H9 (cell line): ENCODE results near the gene RNF111. TPM values are rescaled to one million over a fixed set of nuclear protein-coding genes. Genes with fewer than 3 reads are reported as not detected.

Experiments
- DNase-seq: peaks from one replicate; pipeline ENCODE4 v3.0.0-alpha.2; 2017
- H2AFZ ChIP-seq: one replicate; pipeline ENCODE4 v1.6.1; 2013; ENCODE audit warnings: mild to moderate bottlenecking, low read length, control low read depth, moderate library complexity
- H2AK5ac ChIP-seq: 2 replicates; pipeline ENCODE4 v1.6.1; 2013; ENCODE audit warnings: low read length, control low read depth, mixed read lengths; ENCODE audit not compliant: insufficient read length
- H2BK120ac ChIP-seq: one replicate; pipeline ENCODE4 v1.6.1; 2013; ENCODE audit warnings: low read depth, mild to moderate bottlenecking, low read length, control low read depth, inconsistent platforms; ENCODE audit not compliant: poor library complexity, severe bottlenecking
- H2BK12ac ChIP-seq: 2 replicates; pipeline ENCODE4 v1.6.1; 2013; ENCODE audit warnings: low read length, control low read depth, mixed read lengths, low read depth; ENCODE audit not compliant: insufficient read length
- H2BK15ac ChIP-seq: 2 replicates; pipeline ENCODE4 v1.6.1; 2013; ENCODE audit warnings: low read depth, low read length, control low read depth
- H2BK20ac ChIP-seq: one replicate; pipeline ENCODE4 v1.6.1; 2013; ENCODE audit warnings: low read depth, mild to moderate bottlenecking, low read length, control low read depth, inconsistent platforms; ENCODE audit not compliant: poor library complexity, severe bottlenecking
- H2BK5ac ChIP-seq: 2 replicates; pipeline ENCODE4 v1.6.1; 2013; ENCODE audit warnings: low read length, control low read depth, mixed read lengths; ENCODE audit not compliant: insufficient read length
- H3K14ac ChIP-seq: 2 replicates; pipeline ENCODE4 v1.6.1; 2013; ENCODE audit warnings: low read length, control low read depth; ENCODE audit not compliant: insufficient read depth
- H3K18ac ChIP-seq: 2 replicates; pipeline ENCODE4 v1.6.1; 2013; ENCODE audit warnings: low read depth, mild to moderate bottlenecking, mixed read lengths, low read length, control low read depth; ENCODE audit not compliant: insufficient read length
- H3K23ac ChIP-seq: 2 replicates; pipeline ENCODE4 v1.6.1; 2013; ENCODE audit warnings: low read length, control low read depth, mixed read lengths, low read depth; ENCODE audit not compliant: insufficient read length
- H3K23me2 ChIP-seq: 2 replicates; pipeline ENCODE4 v1.6.1; 2013; ENCODE audit warnings: low read depth, mild to moderate bottlenecking, mixed read lengths, low read length, control low read depth; ENCODE audit not compliant: insufficient read length, poor library complexity, severe bottlenecking
- H3K27ac ChIP-seq: 2 replicates; pipeline ENCODE4 v1.5.1; 2013; ENCODE audit warnings: low read length, control low read depth, mixed read lengths, low read depth; ENCODE audit not compliant: insufficient read length
- H3K27me3 ChIP-seq: 2 replicates; pipeline ENCODE4 v1.6.1; 2013; ENCODE audit warnings: low read length, control low read depth, inconsistent platforms; ENCODE audit not compliant: insufficient read depth
- H3K4ac ChIP-seq: 2 replicates; pipeline ENCODE4 v1.6.1; 2013; ENCODE audit warnings: low read depth, mild to moderate bottlenecking, control low read depth, inconsistent platforms, low read length, moderate library complexity
- H3K4me1 ChIP-seq: 2 replicates; pipeline ENCODE4 v1.6.1; 2013; ENCODE audit warnings: low read length, control low read depth, inconsistent platforms; ENCODE audit not compliant: insufficient read depth
- H3K4me2 ChIP-seq: 2 replicates; pipeline ENCODE4 v1.6.1; 2013; ENCODE audit warnings: low read length, control low read depth, mixed read lengths; ENCODE audit not compliant: insufficient read length, insufficient read depth
- H3K56ac ChIP-seq: 2 replicates; pipeline ENCODE4 v1.6.1; 2013; ENCODE audit warnings: low read depth, mild to moderate bottlenecking, mixed read lengths, low read length, control low read depth; ENCODE audit not compliant: insufficient read length
- H3K79me1 ChIP-seq: 2 replicates; pipeline ENCODE4 v1.6.1; 2013; ENCODE audit warnings: low read depth, mild to moderate bottlenecking, moderate library complexity, low read length, control low read depth, inconsistent platforms; ENCODE audit not compliant: insufficient read depth, poor library complexity, severe bottlenecking
- H3K79me2 ChIP-seq: 2 replicates; pipeline ENCODE4 v1.6.1; 2013; ENCODE audit warnings: low read length, control low read depth, inconsistent platforms; ENCODE audit not compliant: insufficient read depth
- H3K9ac ChIP-seq: 2 replicates; pipeline ENCODE4 v1.6.1; 2013; ENCODE audit warnings: low read length, control low read depth, mixed read lengths; ENCODE audit not compliant: insufficient read length; ENCODE audit errors: extremely low read depth
- H3K9me3 ChIP-seq: one replicate; pipeline ENCODE4 v1.6.1; 2013; ENCODE audit warnings: low read depth, low read length, inconsistent platforms; ENCODE audit not compliant: control insufficient read depth
- H3T11ph ChIP-seq: one replicate; pipeline ENCODE4 v1.6.1; 2013; ENCODE audit warnings: mild to moderate bottlenecking, low read length, control low read depth, inconsistent platforms
- H4K20me1 ChIP-seq: one replicate; pipeline ENCODE4 v1.6.1; 2013; ENCODE audit not compliant: control insufficient read depth, insufficient read length, insufficient read depth
- H4K5ac ChIP-seq: 2 replicates; pipeline ENCODE4 v1.6.1; 2013; ENCODE audit warnings: low read depth, mild to moderate bottlenecking, mixed read lengths, low read length, control low read depth; ENCODE audit not compliant: insufficient read length
- H4K8ac ChIP-seq: replicated peaks from 2 replicates; pipeline ENCODE4 v1.6.1; 2013; ENCODE audit warnings: low read length, control low read depth, mixed read lengths, low read depth; ENCODE audit not compliant: insufficient read length
- H4K91ac ChIP-seq: 2 replicates; pipeline ENCODE4 v1.6.1; 2013; ENCODE audit warnings: low read depth, mild to moderate bottlenecking, moderate library complexity, mixed read lengths, low read length, control low read depth; ENCODE audit not compliant: insufficient read length
- H3K27ac Mint-ChIP-seq, 3 experiments: 2 replicates in 2 of 3; 3 replicates in 1 of 3; pipeline ENCODE4 v1.8.0; 2020 to 2021; ENCODE audit warnings: mixed read lengths in 3 of 3, mild to moderate bottlenecking in 1 of 3, moderate library complexity in 1 of 3
- H3K27me3 Mint-ChIP-seq: 2 replicates; pipeline ENCODE4 v1.8.0; 2021; ENCODE audit warnings: low read depth, mild to moderate bottlenecking, moderate library complexity, mixed read lengths
- H3K36me3 Mint-ChIP-seq, 3 experiments: 2 replicates in 2 of 3; 3 replicates in 1 of 3; pipeline ENCODE4 v1.8.0; 2020 to 2021; ENCODE audit warnings: low read depth in 3 of 3, mixed read lengths in 3 of 3; ENCODE audit not compliant: insufficient read depth in 1 of 3
- H3K4me1 Mint-ChIP-seq, 2 experiments: 2 replicates each; pipeline ENCODE4 v1.8.0; 2020; ENCODE audit warnings: mixed read lengths in 2 of 2
- H3K4me3 Mint-ChIP-seq, 2 experiments: 2 replicates in 1 of 2; 3 replicates in 1 of 2; pipeline ENCODE4 v1.8.0; 2020 to 2021; ENCODE audit warnings: mild to moderate bottlenecking in 2 of 2, mixed read lengths in 2 of 2, moderate library complexity in 1 of 2
- H3K9me3 Mint-ChIP-seq, 2 experiments: 2 replicates in 1 of 2; 3 replicates in 1 of 2; pipeline ENCODE4 v1.8.0; 2020; ENCODE audit warnings: mild to moderate bottlenecking in 2 of 2, mixed read lengths in 2 of 2, moderate library complexity in 1 of 2
- WGBS: extraction: QIAGEN DNeasy Blood & Tissue Kit; methylation state at CpG from one replicate; pipeline ENCODE4 v1.1.7; 2013; ENCODE audit warnings: missing lambda C conversion rate, low lambda C conversion rate, mixed read lengths; ENCODE audit not compliant: insufficient read length; ENCODE audit errors: extremely low coverage; 5-methylcytosine and 5-hydroxymethylcytosine counted together
- total RNA-seq: library from RNA; stranded (reverse); gene quantifications from 2 replicates; pipeline ENCODE4 v1.2.1, GENCODE V29; 2021
- TF ChIP-seq, protein P1 (sequence below): fragments of 200-600 bp; sonication (generic); conservative IDR thresholded peaks from 3 replicates; pipeline ENCODE4 v1.8.0; 2021; ENCODE audit warnings: antibody characterized with exemption, mild to moderate bottlenecking

RNF111 gene
- total RNA-seq, 1 experiment from 2014 or later: 28.0 TPM

DNA sequence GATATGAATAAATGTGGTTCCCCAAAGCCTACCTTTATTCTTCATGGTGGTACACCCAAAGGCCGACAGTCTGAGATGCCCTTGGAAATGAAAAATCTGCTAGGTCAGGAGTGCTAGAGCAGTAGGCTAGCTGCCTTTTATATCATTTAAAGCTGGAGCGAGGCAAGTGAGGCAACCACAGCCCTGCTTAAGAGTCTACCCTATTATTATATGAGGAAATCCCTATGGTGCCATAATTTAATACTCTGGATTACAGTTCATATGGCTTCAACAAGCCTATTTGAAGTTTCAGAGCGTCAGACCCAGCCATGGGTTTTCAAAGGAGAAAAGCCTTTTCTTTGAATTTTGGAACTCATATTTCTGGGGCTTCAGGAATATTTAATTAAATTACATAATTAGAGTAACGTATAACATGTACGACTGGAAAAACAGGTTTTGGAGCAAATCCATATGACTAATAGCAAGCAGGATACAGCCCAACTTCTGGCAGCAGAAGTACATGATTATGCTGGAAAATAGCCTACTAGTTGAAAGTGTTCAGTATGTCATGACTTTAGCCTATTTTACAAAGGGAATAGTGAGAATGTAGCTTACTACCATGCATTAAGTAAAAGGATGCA lies 36.0 kb upstream of the RNF111 start:
- TF ChIP-seq, protein P1, sequence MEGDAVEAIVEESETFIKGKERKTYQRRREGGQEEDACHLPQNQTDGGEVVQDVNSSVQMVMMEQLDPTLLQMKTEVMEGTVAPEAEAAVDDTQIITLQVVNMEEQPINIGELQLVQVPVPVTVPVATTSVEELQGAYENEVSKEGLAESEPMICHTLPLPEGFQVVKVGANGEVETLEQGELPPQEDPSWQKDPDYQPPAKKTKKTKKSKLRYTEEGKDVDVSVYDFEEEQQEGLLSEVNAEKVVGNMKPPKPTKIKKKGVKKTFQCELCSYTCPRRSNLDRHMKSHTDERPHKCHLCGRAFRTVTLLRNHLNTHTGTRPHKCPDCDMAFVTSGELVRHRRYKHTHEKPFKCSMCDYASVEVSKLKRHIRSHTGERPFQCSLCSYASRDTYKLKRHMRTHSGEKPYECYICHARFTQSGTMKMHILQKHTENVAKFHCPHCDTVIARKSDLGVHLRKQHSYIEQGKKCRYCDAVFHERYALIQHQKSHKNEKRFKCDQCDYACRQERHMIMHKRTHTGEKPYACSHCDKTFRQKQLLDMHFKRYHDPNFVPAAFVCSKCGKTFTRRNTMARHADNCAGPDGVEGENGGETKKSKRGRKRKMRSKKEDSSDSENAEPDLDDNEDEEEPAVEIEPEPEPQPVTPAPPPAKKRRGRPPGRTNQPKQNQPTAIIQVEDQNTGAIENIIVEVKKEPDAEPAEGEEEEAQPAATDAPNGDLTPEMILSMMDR: no peak
- no peak overlapping the region for H3K9ac ChIP-seq
- H3K23me2 ChIP-seq: no peaks in the 10 kb centered on the region
- Mint-ChIP-seq H3K27ac (no peak overlapping the region), H3K36me3 (no peaks in the 10 kb centered on the region), H3K9me3 (no peaks in the 10 kb centered on the region), H3K4me1 (peaks cover 18% of the 10 kb centered on the region in 2 experiments), H3K4me3 (no peak overlapping the region), H3K27me3 (no peaks in the 10 kb centered on the region; the same call in none of the 2 replicates)
- no peak overlapping the region for H2AFZ ChIP-seq
- H3K79me2 ChIP-seq: no peaks in the 10 kb centered on the region
- no peak overlapping the region for H2BK120ac ChIP-seq
- H2AK5ac ChIP-seq: no peak overlapping the region
- H2BK15ac ChIP-seq: no peak overlapping the region
- H2BK20ac ChIP-seq: no peak overlapping the region
- H4K20me1 ChIP-seq: no peaks in the 10 kb centered on the region
- H2BK12ac ChIP-seq: no peak overlapping the region
- no peak overlapping the region for H4K91ac ChIP-seq
- no peak overlapping the region for H3T11ph ChIP-seq
- no peak overlapping the region for H3K56ac ChIP-seq
- H3K9me3 ChIP-seq: no peaks in the 10 kb centered on the region
- H4K8ac ChIP-seq: no peak overlapping the region
- H3K4ac ChIP-seq: no peak overlapping the region
- peaks cover 3% of the 10 kb centered on the region; the same call in 1 of the 2 replicates for H3K4me1 ChIP-seq
- H3K14ac ChIP-seq: no peak overlapping the region
- no peak overlapping the region for H3K4me2 ChIP-seq
- no peak overlapping the region for H3K18ac ChIP-seq
- DNase-seq: no peak
- no peak overlapping the region for H4K5ac ChIP-seq
- H3K27me3 ChIP-seq: no peaks in the 10 kb centered on the region
- H3K27ac ChIP-seq: no peak overlapping the region
- H3K23ac ChIP-seq: no peak overlapping the region
- H2BK5ac ChIP-seq: no peak overlapping the region
- no peaks in the 10 kb centered on the region for H3K79me1 ChIP-seq
- WGBS: no CpG with 5 or more reads among the region's 5 CpGs
